ENCODE data around the gene MYEOV. TPM values are rescaled to one million over a fixed set of nuclear protein-coding genes. Genes with fewer than 3 reads are reported as not detected.

The MYEOV gene
- total RNA-seq, 3 donors from 2014 or later (not counting 1 experiment from before 2014, with no cell fraction given) = 1.1 to 1.2 TPM; not detected in 1

DNA sequence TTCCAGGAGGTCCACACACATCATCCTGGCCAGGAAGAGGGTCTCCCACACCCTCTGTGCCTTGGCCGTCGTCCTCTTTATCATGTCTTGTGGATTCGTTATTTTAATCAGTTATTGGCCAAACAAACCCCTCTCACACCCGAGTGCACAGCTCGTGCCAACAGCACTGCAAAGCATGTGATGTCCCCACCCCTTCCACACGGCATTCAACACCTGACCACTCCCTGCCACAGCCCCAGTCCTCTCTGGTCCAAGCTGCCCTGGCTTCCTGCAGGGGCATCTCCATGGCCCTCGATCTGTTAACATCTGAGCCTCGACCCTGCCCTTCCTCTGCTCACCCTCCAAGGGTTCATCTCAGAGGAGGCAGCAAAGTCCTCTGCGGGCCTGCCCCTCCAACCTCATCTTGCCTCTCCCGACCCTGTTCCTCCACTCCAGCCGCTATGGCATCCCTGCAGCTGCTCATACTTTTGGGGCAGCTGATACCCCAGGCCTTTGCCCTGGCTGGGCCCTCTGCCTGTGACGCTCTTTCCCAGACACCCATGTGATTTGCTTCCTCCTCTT is 14.0 kb downstream of the MYEOV start:
- Histone ChIP-seq H3K4me3 (ENCODE audit: low read length) (no peak overlapping the region), H3K27me3 (ENCODE audit: control insufficient read depth, insufficient read depth, low read length) (no peaks in the 10 kb centered on the region), H3K9me3 (ENCODE audit: control insufficient read depth, insufficient read depth, low read length) (no peaks in the 10 kb centered on the region), H3K36me3 (ENCODE audit: control insufficient read depth, insufficient read depth, low read length) (no peaks in the 10 kb centered on the region), H3K4me1 (ENCODE audit: control insufficient read depth, insufficient read depth, low read length) (peaks cover 23% of the 10 kb centered on the region), H3K27ac (ENCODE audit: low read length) (no peak overlapping the region)
- H3K27me3 Mint-ChIP-seq (ENCODE audit: low read depth in 2 of 2) = peaks cover 3 to 24% of the 10 kb centered on the region in 2 donors
- no peaks in the 10 kb centered on the region for H3K36me3 Mint-ChIP-seq
- DNase-seq (no peak), ATAC-seq (no peak)
- peak overlapping the region in 1 of 2 donors; percentile 1 for H3K27ac Mint-ChIP-seq
- H3K4me1 Mint-ChIP-seq = peaks cover 29 to 32% of the 10 kb centered on the region in 2 donors
- no peak overlapping the region for H3K4me3 Mint-ChIP-seq
- TF ChIP-seq, protein P1, sequence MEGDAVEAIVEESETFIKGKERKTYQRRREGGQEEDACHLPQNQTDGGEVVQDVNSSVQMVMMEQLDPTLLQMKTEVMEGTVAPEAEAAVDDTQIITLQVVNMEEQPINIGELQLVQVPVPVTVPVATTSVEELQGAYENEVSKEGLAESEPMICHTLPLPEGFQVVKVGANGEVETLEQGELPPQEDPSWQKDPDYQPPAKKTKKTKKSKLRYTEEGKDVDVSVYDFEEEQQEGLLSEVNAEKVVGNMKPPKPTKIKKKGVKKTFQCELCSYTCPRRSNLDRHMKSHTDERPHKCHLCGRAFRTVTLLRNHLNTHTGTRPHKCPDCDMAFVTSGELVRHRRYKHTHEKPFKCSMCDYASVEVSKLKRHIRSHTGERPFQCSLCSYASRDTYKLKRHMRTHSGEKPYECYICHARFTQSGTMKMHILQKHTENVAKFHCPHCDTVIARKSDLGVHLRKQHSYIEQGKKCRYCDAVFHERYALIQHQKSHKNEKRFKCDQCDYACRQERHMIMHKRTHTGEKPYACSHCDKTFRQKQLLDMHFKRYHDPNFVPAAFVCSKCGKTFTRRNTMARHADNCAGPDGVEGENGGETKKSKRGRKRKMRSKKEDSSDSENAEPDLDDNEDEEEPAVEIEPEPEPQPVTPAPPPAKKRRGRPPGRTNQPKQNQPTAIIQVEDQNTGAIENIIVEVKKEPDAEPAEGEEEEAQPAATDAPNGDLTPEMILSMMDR (IDR thresholded peaks at IDR 0.05) = no peak
- no peaks in the 10 kb centered on the region for H3K9me3 Mint-ChIP-seq
- 82% methylated on average over 12 of the region's 12 CpGs for WGBS (ENCODE audit: insufficient coverage)
- intact Hi-C loops (cut with micrococcal nuclease) = no loop called here

DNA sequence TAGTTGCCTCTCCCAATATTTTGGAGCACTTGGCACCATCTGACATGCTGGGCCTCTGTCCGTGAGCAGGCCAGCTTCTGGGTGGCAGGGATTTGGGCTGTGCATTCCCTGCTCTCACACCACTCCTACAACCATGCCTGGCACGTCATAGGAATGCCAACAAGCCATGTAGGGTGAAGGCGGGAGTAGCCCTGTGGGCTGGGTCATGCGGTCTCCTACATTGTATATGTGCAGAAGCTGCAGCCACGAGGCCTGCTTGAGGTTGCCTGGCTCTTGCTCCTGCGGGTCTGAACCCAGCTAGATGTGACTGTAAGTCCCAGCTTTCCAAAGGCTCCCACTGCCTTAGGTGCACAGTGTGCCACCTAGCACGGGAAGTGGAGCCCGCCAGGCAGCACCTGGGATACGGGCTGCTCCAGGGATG is 14.5 kb downstream of the MYEOV start:
- no peak overlapping the region for H3K4me3 ChIP-seq (ENCODE audit: low read length)
- peak overlapping the region in 1 of 2 donors; percentile 1 for H3K27ac Mint-ChIP-seq
- peaks cover 3 to 24% of the 10 kb centered on the region in 2 donors for H3K27me3 Mint-ChIP-seq (ENCODE audit: low read depth in 2 of 2)
- WGBS (ENCODE audit: insufficient coverage) = 96% methylated on average over 9 of the region's 9 CpGs
- no peak overlapping the region for H3K4me3 Mint-ChIP-seq
- H3K9me3 Mint-ChIP-seq = no peaks in the 10 kb centered on the region
- no peak for ATAC-seq
- no peak overlapping the region for H3K27ac ChIP-seq (ENCODE audit: low read length)
- H3K36me3 ChIP-seq (ENCODE audit: control insufficient read depth, insufficient read depth, low read length) = no peaks in the 10 kb centered on the region
- intact Hi-C loops (cut with micrococcal nuclease) = no loop called here
- no peaks in the 10 kb centered on the region for H3K27me3 ChIP-seq (ENCODE audit: control insufficient read depth, insufficient read depth, low read length)
- H3K9me3 ChIP-seq (ENCODE audit: control insufficient read depth, insufficient read depth, low read length) = no peaks in the 10 kb centered on the region
- peaks cover 29 to 32% of the 10 kb centered on the region in 2 donors for H3K4me1 Mint-ChIP-seq
- H3K4me1 ChIP-seq (ENCODE audit: control insufficient read depth, insufficient read depth, low read length) = peaks cover 24% of the 10 kb centered on the region
- no peaks in the 10 kb centered on the region for H3K36me3 Mint-ChIP-seq
- TF ChIP-seq, protein P1 (IDR thresholded peaks at IDR 0.05) = no peak
- DNase-seq = no peak

DNA sequence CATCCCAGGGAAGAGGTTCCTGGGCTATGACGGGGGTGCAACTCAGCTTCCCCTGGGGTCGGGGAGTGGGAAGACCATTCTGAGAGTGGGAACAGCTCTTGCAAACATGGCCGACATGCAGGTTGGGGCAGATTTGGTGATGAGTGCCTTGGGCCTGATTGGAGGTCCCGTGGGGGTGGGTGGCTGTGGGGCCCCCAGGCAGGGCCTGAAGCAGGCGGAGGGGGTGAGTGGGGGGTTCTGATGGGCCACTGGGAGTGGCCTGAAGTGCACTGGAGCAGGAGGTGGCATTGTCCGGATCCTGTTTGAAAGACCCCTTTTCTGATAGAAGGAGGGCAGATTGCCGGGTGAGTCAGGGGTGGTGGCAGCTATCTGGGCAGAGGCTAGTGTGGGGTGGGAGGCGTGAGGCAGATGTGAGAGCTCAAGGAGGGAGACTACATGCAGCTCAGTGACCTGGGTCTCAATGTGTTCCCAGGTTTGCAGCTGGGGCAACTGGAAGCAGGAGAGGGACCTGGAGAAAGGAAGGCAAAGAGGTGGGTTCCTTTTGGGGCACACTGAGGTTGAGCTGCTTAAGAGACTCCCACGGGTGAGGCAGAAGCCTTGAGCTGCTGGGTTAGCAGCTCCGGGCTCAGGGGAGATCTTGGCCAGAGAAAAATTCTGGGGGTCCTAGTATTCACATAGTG is 15.1 kb downstream of the MYEOV start:
- TF ChIP-seq, protein P1 (IDR thresholded peaks at IDR 0.05) = no peak
- Histone ChIP-seq H3K4me3 (ENCODE audit: low read length) (no peak overlapping the region), H3K9me3 (ENCODE audit: control insufficient read depth, insufficient read depth, low read length) (no peaks in the 10 kb centered on the region), H3K27me3 (ENCODE audit: control insufficient read depth, insufficient read depth, low read length) (no peaks in the 10 kb centered on the region), H3K4me1 (ENCODE audit: control insufficient read depth, insufficient read depth, low read length) (peaks cover 24% of the 10 kb centered on the region), H3K36me3 (ENCODE audit: control insufficient read depth, insufficient read depth, low read length) (no peaks in the 10 kb centered on the region), H3K27ac (ENCODE audit: low read length) (no peak overlapping the region)
- peaks cover 29 to 32% of the 10 kb centered on the region in 2 donors for H3K4me1 Mint-ChIP-seq
- no peak overlapping the region for H3K4me3 Mint-ChIP-seq
- intact Hi-C loops (cut with micrococcal nuclease) = no loop called here
- 91% methylated on average over 10 of the region's 10 CpGs for WGBS (ENCODE audit: insufficient coverage)
- H3K27ac Mint-ChIP-seq = no peak overlapping the region
- no peaks in the 10 kb centered on the region for H3K36me3 Mint-ChIP-seq
- no peak for DNase-seq
- H3K9me3 Mint-ChIP-seq = no peaks in the 10 kb centered on the region
- no peak for ATAC-seq
- peaks cover 3 to 24% of the 10 kb centered on the region in 2 donors for H3K27me3 Mint-ChIP-seq (ENCODE audit: low read depth in 2 of 2)

All from natural killer cell (primary cell).